ENCODE results near the gene GDPGP1.
A peak's percentile ranks its signal among the peaks of the same experiment; 100 is the strongest.

GDPGP1 gene

DNA sequence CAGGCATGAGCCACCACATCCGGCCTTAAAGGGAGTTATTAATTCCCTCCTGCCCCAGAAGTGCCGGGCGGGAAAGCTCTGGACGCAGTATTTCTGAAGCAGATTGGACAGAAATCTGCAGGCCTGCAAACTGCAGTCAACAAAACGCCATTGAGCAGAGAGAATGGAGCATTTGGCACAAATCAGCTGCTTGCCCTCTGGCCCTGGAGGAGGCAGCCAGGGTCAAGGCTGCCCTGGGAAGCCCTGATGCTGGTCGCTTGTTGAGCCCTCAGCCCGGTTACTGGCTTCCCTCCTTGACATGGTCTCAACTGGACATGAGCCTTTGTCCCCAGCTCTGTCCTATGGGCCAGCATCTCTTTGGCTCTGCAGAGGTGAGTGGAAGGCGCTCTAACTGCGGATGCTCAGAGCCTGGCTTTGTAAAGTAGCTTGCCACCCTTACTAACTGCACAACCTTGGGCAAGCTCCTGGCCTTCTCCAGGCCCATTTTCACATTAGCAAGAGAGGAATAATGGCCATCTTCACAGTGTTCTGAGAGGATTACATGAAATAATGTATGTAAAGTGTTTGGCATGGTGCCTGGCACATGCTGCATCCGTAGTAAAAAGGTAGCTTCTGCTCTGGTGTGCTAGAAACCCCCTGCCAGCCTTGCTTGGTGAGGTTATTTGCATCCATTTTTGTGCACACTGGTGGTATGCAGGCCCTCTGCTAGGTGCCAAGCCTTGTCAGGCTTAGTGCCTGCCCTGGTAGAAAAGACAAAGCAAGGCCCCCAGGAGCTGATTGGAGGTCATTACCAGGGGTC lies 28.8 kb upstream of the GDPGP1 start:
- DNase-seq = no peak

DNA sequence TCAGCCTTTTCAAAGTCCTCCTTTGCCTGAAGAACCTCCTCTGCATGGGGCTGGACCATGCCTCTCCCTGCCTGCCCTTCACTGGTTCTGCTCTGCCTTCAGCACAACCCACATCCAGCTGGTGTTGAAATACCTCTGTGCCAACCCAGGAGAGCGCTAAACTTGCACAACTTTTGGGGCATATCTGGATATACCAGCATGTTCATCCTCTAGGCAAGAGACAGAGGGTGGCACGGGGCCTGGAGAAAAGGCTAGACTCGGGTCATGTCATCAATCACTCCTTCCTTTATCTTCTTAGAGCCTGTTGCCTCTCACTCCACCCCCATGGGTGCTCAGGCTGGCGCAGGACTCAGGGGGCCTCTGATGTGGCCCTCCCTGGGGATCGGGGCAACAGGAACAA lies 28.1 kb upstream of the GDPGP1 start:
- DNase-seq = no peak

DNA sequence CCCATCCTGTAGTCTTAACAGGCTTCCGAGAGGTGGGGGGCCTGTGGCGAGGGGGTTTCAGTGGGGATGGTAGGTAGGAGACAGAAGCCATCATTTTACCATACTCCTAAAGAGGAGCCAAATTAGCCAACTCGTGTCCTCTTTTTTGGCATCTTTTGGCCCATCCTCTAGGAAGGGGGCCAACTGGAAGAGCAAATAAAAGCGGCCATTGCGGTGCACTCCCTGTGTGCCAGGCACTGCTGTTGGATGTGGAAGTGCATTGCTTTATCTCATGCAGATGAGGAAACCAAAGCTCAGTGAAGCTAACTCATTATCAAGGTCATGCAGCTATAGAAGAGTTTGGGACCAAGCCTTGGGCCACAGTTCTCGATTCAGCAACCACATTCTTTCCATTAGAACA lies 26.8 kb upstream of the GDPGP1 start:
- no peak for DNase-seq

DNA sequence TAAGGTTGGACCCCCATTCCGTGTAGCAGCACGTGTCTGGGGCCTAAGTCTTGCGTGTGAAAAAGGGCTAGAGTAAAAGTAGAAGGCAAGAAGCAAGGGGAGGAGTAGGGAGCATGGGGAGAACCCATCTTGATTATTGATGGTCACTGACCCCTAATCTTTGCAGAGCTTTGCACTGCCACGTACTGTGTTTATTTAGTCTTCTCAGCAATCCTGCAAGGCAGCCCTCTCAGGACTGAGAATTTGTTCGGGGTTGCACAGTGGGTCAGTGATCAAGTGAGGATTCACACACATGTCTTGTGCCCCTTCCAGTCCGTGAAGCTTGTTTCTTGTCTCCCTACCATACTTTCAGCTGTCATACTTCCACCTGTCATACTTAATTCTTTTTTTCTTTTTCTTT lies 25.7 kb upstream of the GDPGP1 start:
- no peak for DNase-seq

DNA sequence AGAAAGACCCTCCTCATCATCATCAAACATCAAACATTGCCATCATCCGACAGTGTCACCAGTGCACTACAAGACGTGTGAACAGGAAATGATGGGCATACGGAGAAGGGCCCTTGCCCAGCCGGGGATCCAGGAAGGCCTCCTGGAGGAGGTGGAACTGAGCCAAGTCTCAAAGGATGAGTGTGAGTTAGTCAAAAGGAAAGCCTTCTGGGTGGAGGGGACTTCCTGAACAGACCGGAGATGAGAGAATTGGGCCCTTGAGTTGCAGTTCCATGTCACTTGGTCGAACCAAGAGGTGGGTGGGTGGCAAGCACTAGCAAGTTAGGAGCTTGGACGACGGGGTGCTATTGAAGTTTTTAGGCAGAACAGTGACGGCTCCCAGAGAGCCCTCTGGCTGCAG lies 24.4 kb upstream of the GDPGP1 start:
- no peak for DNase-seq

DNA sequence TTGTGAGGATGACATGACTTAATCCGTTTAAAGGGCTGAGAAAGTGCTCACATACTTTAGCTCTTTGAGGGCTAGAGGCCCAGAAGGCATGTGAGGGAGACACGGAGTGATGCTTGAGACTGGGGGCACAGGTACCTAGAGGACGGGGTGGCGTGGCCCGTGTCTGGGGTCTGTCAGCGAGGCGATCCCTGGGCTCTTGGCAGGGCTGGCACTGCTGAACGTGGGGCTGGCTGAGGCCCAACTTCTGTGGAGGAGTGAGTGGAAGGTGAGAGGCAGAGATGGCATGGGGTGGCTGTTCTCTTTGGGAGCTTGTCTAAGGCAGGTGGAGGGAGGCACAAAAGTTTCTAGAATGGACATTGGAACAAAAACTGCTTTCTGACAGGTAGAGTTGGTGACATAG lies 23.4 kb upstream of the GDPGP1 start:
- no peak for DNase-seq

DNA sequence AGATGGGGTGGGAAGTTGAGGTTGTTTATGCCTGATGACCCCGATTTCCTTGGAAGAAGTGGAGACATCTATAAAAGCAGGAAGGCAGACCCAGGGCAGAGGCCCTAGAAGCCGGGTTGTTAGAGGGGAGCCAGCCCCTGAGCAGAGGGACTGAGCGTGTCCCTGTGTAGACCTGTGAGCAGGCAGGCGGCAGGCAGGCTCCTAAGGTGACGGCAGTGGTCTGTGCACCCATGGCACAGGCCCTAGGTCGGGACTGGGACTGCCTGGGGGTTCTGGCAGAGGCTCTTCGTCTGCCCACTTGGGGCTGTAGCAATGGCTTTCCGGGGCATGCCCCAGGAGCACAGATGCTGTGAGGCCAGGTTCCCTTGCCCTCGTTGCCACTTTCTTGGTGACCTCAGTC lies 23.0 kb upstream of the GDPGP1 start:
- no peak for DNase-seq

DNA sequence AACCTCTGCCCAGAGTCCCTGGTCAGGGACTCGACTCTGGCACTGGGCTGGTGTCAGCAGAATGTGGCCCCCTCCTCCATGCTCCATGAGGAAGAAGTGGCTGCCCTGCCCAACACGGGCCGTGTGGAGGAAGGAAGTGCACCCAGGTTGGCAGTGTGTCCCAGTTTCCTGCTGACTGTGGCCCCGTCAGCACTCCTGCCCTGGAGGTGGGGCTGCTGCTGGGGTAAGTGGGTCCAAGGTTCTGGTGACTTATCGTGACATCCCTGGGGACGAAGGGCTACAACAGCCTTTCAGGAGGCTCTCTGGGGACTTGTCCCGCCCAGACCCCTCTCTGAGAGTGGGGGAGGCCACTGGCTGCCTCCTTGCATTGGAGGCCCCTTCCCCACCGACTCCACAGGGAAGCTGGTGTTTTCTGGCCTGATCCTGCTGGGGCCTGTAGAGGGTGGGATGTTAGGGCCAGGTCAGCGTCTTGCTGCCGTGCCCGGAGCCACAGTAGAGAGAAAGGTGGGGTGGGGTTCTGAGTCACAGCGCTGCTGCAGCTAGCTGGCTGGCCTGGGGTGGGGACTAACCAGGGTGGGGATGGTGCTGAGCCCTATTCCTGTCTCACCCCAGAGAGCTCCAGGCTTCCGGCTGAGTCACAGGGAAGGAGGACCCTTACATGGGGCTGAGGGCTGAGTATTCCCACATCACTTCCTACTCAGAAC lies 22.4 kb upstream of the GDPGP1 start:
- DNase-seq = no peak

DNA sequence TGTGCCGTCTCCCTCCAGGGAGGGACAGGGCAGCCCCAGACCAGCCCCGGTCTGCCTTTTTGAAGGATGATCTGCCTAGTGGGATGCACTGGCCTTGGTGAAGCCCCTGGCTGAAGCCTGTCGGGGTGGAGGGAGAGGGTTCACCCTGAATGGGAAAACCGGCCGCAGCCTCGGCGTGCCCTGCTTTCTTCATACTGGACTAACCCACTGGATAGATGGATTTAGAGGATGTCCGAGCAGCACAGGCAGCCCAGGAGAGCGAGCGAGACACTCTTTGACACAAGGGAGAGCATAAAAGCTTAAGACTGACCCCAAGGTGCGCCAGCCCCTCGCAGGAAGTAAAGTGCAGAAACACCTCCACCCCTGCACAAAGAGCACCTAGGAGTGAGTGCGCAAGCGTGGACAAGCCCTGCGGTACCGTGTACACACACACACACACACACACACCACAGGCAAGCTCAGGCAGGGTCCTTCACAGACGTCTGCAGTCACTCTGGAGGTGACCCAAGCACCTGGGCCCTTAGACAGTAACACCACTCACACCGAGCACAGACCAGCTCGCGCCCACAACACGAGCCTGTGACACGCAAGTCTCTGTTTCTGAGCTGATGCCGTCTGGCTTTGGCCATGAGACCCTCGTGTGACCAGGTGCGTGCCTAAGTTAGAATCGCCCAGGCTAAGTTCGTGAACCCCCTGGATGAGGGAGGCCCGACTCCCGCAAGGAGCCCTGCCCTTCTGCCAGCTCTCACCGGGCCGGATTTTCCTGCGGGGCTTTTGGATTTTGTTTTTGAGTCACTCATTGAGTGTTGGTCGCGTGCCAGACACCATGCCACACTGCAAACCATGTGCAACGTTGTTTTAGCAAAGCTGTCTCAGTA lies 21.5 kb upstream of the GDPGP1 start:
- no peak for DNase-seq

DNA sequence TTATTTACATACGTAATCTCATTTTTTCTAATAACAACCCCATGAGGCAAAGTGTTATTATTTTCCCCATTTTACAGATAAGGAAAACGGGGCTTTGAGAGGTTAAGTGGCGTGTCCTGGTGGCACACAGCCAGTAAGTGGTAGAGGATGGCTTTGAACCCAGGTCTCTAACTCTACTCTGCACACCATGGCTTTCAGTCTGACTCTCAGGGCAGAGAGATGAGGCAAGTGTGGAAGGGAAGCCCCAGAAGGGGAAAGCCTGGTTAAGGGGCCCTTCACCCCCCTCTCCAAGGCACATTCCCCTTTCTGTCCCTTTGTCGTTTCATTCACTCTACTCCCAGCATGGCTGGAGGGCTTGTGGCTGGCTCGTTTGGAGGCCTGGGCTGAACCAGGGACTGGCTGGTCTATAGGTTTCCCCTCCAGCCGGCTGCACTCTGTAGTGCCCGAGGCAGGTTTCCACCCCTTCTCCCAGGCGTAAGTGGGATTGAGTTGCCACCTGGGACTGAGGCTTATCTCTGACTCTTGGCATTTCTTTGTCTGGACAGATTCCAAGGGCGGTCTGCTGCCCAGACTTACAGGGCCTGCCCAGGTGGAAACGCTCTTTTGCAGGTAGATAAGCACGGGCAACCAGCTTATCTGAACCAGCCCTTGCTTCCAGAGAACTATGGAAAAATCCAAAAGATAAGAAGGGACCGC lies 20.7 kb upstream of the GDPGP1 start:
- DNase-seq = no peak

DNA sequence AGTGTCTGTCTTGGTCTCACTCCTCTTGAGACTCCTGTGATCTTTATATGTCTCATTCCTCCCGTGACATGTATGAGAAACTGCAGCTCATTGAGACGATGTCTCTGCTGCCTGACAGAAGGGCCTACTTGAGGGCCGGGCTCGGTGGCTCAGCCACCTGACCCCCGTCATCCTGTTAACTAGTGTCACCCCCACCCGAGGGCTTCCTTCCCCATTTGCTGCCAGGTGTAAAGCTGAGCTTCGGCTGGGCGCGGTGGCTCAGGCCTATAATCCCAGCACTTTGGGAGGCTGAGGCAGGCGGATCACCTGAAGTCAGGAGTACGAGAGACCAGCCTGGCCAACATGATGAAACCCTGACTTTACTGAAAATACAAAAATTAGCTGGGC lies 20.2 kb upstream of the GDPGP1 start:
- DNase-seq = no peak

DNA sequence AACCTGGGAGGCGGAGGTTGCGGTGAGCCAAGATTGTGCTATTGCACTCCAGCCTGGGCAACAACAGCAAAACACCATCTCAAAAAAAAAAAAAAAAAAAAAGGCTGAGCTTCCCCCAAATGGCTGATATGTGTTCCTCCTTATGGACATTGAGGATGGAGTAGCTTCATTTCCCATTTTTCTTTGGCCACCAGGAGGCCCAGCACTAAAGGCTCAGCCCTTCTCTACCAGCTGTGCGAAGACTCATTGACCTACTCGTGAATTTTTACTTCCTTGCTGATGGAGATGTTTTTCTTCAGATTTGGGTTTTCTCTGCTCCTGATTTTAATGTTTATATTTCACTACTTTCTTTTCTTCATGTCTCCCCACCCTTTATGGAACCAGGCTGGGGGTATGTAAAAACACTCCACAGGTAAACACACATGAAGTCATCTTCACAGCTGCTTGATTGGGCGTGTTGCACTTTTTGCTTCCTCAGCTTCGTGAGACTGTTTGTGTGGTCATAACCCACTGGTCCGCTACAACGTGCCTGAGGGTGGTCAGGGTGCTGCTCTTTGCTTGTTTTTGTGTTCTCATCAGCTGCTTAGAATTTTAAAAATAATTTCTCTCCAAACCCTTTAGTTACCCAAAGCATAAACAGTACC lies 19.3 kb upstream of the GDPGP1 start:
- DNase-seq = no peak

DNA sequence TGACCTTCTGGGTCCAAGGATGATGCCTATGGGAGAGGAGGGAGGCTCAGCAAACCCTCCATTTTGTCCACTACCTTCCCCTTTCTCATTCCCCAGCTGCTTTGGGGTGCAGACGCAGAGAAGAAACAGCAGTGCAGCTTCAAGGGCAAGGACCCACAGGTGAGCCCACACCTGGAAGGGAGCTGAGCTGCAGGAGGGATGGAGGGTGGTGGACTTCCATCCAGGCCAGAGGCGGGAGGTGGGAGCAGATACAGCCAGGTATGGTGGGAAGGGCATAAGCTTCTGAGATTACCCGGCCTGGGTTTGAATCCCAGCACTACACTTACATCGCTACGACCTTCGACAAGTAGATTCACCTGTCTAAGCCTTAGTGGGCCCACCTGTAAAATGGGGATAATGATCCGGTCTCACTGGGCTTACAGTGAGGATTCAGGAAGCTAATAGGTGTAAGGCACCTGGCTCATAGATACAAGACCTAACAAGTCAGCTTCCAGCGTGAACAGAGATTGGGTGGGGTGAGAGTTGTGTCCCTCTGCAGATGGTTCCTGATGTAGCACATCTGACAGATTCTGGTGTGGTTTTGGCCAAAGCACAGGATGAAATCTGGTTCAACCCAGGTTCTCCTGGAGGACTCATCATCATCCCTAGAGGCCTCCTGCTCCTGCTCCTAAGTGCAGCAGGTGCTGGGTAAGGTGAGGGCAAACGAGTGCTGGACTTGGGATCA lies 16.2 kb upstream of the GDPGP1 start:
- no peak for DNase-seq

DNA sequence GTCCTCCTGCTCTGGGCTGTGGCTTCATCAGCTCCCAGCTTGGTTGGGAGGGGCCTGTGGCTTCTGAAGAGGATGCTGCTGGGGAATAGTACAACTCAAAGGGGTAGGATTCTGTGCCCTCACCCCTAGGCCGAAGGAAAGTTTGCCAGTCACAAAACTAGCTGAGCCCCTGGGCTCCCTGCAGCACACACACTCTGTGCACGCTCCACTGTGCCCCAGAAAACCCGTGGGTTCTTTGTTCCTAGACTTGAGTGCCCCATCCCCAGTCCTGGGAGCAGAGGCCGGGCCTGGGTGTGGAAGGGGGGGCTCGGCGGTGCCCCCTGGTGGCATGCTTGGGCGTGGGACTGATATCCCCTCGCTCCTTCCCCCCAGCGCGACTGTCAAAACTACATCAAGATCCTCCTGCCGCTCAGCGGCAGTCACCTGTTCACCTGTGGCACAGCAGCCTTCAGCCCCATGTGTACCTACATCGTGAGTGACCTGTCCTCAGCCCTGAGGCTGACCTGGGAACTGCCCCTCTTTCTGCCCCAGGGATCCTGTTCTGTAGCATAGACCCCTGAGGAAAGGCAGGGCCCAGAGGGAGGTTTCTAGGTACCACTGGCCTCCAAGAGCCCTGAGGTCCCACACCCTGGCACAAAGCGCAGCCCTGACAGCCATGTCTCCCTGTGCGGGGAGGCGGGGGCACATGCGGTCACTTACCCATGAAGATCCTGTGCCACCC lies 14.4 kb upstream of the GDPGP1 start:
- DNase-seq = peak; percentile 42

DNA sequence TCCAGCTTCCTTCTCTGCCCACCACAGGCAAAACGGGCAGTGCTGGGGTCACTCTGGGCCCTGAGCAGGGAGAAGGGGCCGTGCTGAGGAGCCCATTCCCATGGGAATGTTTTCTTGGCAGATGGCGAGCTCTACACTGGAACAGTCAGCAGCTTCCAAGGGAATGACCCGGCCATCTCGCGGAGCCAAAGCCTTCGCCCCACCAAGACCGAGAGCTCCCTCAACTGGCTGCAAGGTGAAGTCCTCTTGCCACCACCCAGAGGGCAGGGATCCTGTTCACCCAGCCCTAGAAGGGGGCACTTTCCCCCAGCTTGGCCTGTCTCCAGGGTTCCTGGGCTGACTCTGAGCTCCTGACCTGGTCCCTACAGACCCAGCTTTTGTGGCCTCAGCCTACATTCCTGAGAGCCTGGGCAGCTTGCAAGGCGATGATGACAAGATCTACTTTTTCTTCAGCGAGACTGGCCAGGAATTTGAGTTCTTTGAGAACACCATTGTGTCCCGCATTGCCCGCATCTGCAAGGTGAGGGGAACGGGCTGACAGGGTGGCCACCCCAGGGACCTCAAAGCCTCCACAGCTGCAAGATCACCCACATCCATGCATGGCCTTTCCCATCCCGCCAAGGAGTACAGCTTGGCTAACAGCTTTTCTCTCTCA lies 12.6 kb upstream of the GDPGP1 start:
- no peak for DNase-seq

DNA sequence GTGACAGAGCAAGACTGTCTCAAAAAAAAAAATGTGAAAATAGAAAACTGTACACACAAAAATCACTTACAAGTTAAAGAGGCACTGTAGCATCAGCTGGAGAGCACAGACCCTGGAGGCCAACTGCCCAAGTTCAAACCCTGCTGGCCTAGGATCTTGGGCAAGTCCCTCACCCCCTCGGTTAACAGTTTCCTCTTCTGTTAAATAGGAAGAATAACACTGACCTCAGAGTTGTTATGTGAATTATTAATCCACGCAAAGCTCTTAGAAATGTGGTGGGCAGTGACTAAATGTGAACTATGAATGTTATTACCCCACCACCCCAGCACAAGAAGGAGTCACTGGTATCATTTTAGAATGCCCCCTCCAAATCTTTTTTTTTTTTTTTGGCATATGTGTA lies 11.5 kb upstream of the GDPGP1 start:
- DNase-seq = no peak

DNA sequence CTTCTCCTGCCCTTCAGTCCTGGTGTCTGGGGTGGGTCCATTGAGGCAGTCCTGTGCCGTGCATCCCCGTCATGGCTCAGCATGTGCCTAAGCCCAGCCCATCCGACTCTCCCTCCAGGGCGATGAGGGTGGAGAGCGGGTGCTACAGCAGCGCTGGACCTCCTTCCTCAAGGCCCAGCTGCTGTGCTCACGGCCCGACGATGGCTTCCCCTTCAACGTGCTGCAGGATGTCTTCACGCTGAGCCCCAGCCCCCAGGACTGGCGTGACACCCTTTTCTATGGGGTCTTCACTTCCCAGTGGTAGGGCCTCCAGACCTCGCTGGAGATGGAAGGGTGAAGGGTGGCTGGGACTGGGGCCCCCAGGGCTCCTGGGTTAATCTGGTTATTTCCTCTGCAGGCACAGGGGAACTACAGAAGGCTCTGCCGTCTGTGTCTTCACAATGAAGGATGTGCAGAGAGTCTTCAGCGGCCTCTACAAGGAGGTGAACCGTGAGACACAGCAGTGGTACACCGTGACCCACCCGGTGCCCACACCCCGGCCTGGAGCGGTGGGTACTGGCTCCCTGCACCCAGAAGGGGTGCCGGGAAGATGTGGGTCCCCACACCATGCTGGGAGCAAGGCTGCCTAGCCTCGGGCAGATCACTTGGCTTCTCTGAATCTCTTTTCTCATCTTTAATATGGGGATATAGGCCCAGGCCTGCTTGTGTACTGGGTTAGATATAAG lies 10.4 kb upstream of the GDPGP1 start:
- DNase-seq = no peak

DNA sequence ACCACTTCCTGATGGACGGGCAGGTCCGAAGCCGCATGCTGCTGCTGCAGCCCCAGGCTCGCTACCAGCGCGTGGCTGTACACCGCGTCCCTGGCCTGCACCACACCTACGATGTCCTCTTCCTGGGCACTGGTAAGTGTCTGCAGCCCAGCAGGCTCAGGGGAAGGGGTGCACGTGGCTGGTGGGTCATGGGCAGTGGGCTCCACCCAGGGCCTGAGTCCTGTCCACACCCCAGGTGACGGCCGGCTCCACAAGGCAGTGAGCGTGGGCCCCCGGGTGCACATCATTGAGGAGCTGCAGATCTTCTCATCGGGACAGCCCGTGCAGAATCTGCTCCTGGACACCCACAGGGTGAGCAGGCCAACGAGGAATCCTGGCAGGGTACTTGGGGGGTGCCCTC lies 9.0 kb upstream of the GDPGP1 start:
- no peak for DNase-seq

DNA sequence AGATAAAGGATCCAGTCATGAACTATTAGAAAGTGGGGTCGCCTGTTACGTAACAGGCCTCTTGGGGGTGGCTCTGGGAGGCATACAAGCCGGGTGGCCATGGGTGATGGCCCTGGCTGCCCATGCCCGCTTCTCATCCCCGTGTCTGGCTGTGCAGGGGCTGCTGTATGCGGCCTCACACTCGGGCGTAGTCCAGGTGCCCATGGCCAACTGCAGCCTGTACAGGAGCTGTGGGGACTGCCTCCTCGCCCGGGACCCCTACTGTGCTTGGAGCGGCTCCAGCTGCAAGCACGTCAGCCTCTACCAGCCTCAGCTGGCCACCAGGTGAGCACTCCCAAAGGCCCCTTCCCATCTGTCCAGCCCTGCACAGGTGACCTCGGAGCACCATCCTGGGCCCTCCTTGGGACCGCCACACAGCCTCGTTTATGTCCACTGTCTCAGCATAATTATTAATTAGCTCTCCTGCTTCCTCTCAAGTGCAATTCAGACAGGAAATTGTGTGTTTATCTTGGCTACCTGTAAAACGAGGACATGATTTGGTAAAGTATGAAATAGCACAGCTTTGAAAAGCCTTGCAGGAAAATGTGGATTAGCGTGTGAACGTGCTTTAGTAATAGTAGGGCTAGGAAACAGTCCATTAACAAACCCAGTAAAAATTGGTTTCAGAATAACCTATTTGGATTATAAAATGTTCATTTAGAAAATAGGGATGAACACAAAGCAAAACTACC lies 8.3 kb upstream of the GDPGP1 start:
- DNase-seq = no peak
